Caki2 (cell line): Measurements from ENCODE around the gene SLC34A3. TPM values are rescaled to one million over a fixed set of nuclear protein-coding genes. Genes with fewer than 3 reads are reported as not detected.
"Not testable (repeated sequence)": the region's sequence is repeated elsewhere in the genome, so short reads cannot be mapped to it uniquely, and the experiment has no call there.

Experiments used
- DNase-seq: peaks from one replicate; pipeline ENCODE4 v3.0.0-alpha.2; 2015; ENCODE audit warnings: low read depth
- in situ Hi-C: cut with HindIII; loops from 2 replicates; pipeline ENCODE4 v1.10.0; 2016; ENCODE audit warnings: low sequenced_read_pairs, low pct_unique_long_range_greater_than_20kb, mixed read lengths
- total RNA-seq: library from RNA; depleted of rRNA; stranded (reverse); fragments of >200 nt; shearing (Covaris generic); gene quantifications from 2 replicates; pipeline ENCODE4 v1.2.3, GENCODE V29; 2014; ENCODE audit warnings: low replicate concordance

SLC34A3 gene
- total RNA-seq, 1 experiment from 2014 or later, result not detected

GRCh38 chr9:137235424-137236237 lies 4.9 kb downstream of the SLC34A3 start:
- in situ Hi-C loops, result no loop called here
- DNase-seq, result no peak

- DNase-seq, result peak; percentile 73
- in situ Hi-C loops, result no loop called here
These were observed 5.7 kb downstream of the SLC34A3 start for GRCh38 chr9:137236238-137236935.

DNA sequence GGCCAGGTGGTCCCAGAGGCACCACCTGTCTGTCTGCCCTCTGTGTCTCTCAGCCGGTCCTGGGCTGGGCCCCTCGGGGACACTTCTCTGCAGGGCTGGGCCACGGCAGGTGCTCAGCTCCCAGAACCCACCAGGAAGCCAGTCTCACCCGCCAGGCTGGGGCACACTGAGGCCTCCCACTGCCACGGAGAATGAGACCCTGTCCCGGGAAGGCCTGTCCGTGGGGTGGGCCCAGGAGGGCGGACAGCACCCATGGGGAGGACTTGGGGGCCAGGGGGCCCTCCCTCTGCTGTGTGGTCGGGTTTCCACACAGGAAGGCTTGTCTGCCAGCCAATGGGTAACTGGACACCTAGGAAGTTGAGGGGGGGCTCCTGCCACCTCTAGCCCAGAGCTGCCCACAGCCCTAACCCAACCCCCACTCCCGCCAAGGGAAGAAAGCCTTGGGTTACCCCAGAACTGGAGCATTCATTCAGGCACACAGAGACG lies 6.3 kb downstream of the SLC34A3 start:
- no peak for DNase-seq
- in situ Hi-C loops, result no loop called here

GRCh38 chr9:137237759-137238726 lies 7.3 kb downstream of the SLC34A3 start:
- in situ Hi-C loops, result no loop called here
- no peak for DNase-seq

- DNase-seq, in situ Hi-C loops: not testable (repeated sequence)
These were observed 9.0 kb downstream of the SLC34A3 start for GRCh38 chr9:137239541-137240200.

DNA sequence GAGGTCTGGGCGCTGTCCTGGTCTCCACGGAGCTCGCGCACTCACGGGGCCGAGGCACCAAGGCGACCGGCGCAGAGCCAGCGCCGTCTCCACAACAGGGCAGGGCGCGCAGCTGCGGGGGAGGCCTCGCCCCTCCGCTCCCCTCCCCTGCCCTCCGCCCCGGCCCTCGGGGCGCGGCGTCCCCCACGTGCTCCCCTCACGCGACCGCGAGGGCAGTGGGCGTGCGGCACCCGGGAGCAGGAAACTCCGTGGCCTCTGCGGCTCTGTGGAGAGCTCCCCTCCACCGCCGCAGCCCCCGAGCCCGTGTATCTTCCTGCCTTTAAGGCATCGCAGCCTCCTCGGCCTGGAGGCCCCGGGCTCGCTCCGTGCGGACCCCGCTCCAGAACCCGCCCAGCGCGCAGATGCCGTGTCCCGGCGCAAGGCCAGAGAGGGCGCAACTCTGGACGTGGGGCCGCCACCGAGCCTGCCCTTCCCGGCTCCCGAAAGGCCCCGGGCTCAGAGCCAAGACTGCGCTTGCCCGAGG lies 9.7 kb downstream of the SLC34A3 start:
- DNase-seq, result no peak
- in situ Hi-C loops, result no loop called here

- in situ Hi-C loops, result no loop called here
- DNase-seq, result peak; percentile 99
These were observed 10.3 kb downstream of the SLC34A3 start, which contains the start of gene TUBB4B for GRCh38 chr9:137240841-137241489. Gene TUBB4B, plus strand, starts transcription at chr9:137241287. Its CDS starts 74 bp downstream, at chr9:137241361.

DNA sequence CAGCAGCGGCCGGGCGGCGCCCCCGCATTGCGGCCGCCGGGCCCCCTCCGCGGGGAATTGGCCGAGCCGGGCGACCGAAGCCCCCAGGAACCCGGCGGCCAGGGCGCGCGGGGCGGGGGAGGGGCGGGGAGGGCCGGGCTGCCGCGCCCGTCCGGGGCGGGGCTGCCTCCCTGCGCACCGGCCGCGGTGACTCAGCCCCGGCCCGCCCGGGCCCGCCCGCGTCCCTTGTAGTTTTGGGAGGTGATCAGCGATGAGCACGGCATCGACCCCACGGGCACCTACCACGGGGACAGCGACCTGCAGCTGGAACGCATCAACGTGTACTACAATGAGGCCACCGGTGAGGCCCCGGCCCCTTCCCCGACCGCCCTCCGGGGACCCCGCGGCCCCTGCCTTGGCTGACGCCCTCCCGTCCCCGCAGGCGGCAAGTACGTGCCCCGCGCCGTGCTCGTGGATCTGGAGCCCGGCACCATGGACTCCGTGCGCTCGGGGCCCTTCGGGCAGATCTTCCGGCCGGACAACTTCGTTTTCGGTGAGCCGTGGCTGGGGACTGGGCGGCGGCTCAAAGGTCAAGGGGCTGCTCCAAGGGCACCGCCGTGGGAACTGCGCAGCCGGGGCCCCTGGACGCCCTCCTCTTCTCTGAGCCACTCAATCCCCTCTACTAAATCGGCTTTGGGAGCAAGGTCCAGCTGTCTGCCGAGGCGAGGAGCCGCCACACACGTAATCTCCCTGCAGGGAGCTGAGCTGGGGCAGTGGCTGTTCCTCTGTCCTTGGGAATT lies 11.0 kb downstream of the SLC34A3 start:
- in situ Hi-C loops, result no loop called here
- DNase-seq, result no peak

- in situ Hi-C loops, result no loop called here
- no peak for DNase-seq
These were observed 11.8 kb downstream of the SLC34A3 start for GRCh38 chr9:137242269-137243203.

GRCh38 chr9:137243266-137243625 lies 12.5 kb downstream of the SLC34A3 start:
- DNase-seq, in situ Hi-C loops: not testable (repeated sequence)

DNA sequence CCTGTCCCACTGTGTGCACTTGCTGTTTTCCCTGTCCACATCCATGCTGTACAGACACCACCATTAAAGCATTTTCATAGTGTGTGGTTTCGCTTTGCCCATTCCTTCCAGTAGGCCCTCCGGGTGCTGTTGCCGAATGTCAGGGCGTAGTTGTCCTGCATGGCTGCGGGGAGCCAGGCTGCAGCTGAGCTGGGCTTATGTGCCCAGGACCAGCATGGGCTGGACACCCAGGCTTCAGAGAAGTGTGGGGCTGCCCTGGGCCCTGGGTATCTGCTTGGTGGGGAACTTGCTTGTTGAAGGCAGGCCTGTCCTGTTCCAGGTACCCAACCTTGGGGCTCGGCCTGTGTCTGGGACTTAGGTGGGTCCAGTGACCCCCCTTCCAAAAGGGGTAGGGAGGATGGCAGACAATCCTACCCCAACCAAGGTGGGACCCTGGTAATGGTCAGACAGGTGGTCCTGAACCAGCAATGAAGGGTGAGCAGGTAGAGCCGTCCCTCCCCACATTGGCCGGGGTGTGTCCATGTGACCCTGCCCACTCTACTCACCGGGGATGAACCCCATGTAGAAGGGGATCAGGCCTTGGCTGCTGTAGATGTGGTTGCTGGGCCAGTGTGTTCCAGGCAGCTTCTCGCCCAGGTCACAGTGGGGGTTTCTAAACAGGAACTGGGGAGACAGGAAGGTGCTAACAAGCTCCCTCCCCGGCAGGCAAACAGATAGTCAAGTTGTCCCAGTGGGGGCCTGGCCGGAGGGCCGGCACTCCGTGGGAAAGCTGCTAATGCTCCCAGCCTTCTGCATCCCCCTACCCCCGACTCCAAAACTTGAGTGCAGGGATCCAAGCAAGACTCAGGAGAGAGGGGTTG lies 13.2 kb downstream of the SLC34A3 start:
- no peak for DNase-seq
- in situ Hi-C loops, result no loop called here

GRCh38 chr9:137244486-137245449 lies 14.1 kb downstream of the SLC34A3 start:
- DNase-seq, result no peak
- in situ Hi-C loops, result no loop called here

GRCh38 chr9:137245450-137246421 lies 15.0 kb downstream of the SLC34A3 start:
- in situ Hi-C loops, result no loop called here
- DNase-seq, result no peak
